ENCODE data around the gene BRD1. TPM values are rescaled to one million over a fixed set of nuclear protein-coding genes. Genes with fewer than 3 reads are reported as not detected.

Gene BRD1
- polyA plus RNA-seq, 1 donor from 2014 or later, result 79.3 TPM

DNA sequence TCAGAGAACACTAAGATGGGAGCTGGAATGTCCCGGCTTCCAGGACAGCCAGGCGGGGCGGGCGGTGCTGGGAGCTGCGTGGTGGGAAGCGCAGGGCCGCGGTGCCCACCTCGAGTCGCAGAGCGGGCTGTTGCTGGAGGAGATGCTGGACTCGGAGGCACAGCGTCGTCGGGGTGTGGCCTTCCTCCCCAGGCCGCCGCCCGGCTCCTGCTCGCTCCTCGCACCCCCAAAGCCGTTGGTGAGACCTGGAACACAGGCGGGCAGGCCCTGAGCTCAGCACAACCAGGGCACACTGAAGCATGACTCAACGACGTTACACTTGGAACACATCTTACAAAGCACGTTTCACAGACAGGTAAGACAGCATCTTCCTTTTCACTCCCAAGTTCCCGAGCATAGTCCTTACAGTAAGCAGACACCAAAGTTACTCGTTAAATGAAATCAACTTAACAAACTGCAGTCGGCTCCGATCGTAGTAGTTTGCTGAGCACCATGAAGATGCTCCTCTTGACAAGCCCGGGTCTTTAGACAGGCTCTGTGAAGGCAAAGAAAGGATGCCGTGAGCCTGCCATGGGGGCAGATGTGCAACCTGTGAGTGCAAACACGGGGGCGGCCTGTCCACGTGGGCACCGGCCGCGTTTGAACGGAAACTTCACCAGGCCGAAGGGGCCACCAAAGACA is 50.0 kb downstream of the BRD1 start:
- Histone ChIP-seq H3K27me3 (ENCODE audit: insufficient read depth, low read depth, low read length) (no peaks in the 10 kb centered on the region), H3F3A (ENCODE audit: insufficient read depth, low read length, poor library complexity, severe bottlenecking) (no peaks in the 10 kb centered on the region), H3K9me2 (ENCODE audit: insufficient read depth, low read length) (no peaks in the 10 kb centered on the region), H3K9me3 (ENCODE audit: low read length) (no peaks in the 10 kb centered on the region), H3K79me2 (replicated peaks; ENCODE audit: insufficient read depth, low read length) (peaks cover 15% of the 10 kb centered on the region), H3K9ac (ENCODE audit: low read length) (no peak overlapping the region), H3K27ac (ENCODE audit: low read length) (no peak overlapping the region), H3K4me3 (ENCODE audit: low read length) (no peak overlapping the region), H4K20me1 (ENCODE audit: insufficient read depth) (peaks cover 12% of the 10 kb centered on the region), H3K36me3 (ENCODE audit: insufficient read depth, low read length) (no peaks in the 10 kb centered on the region), H3K4me2 (ENCODE audit: low read length) (no peak overlapping the region), H2AFZ (ENCODE audit: low read depth, low read length) (no peak overlapping the region)
- TF ChIP-seq, protein P1, sequence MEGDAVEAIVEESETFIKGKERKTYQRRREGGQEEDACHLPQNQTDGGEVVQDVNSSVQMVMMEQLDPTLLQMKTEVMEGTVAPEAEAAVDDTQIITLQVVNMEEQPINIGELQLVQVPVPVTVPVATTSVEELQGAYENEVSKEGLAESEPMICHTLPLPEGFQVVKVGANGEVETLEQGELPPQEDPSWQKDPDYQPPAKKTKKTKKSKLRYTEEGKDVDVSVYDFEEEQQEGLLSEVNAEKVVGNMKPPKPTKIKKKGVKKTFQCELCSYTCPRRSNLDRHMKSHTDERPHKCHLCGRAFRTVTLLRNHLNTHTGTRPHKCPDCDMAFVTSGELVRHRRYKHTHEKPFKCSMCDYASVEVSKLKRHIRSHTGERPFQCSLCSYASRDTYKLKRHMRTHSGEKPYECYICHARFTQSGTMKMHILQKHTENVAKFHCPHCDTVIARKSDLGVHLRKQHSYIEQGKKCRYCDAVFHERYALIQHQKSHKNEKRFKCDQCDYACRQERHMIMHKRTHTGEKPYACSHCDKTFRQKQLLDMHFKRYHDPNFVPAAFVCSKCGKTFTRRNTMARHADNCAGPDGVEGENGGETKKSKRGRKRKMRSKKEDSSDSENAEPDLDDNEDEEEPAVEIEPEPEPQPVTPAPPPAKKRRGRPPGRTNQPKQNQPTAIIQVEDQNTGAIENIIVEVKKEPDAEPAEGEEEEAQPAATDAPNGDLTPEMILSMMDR (IDR thresholded peaks at IDR 0.05; ENCODE audit: poor library complexity, severe bottlenecking), result no peak
- TF ChIP-seq POLR2AphosphoS5 (IDR thresholded peaks at IDR 0.05) (no peak), SMC3 (conservative IDR thresholded peaks at IDR 0.05; ENCODE audit: poor library complexity) (no peak), RAD21 (conservative IDR thresholded peaks at IDR 0.05) (no peak), MXI1 (conservative IDR thresholded peaks at IDR 0.05; ENCODE audit: poor library complexity, severe bottlenecking) (no peak), TAF1 (IDR thresholded peaks at IDR 0.05; ENCODE audit: low read depth) (no peak), EZH2 (IDR thresholded peaks at IDR 0.05; ENCODE audit: borderline replicate concordance, insufficient read depth, low read length, poor library complexity, severe bottlenecking) (no peak), EP300 (conservative IDR thresholded peaks at IDR 0.05; ENCODE audit: poor library complexity, severe bottlenecking) (no peak)
- TF ChIP-seq, protein P2, sequence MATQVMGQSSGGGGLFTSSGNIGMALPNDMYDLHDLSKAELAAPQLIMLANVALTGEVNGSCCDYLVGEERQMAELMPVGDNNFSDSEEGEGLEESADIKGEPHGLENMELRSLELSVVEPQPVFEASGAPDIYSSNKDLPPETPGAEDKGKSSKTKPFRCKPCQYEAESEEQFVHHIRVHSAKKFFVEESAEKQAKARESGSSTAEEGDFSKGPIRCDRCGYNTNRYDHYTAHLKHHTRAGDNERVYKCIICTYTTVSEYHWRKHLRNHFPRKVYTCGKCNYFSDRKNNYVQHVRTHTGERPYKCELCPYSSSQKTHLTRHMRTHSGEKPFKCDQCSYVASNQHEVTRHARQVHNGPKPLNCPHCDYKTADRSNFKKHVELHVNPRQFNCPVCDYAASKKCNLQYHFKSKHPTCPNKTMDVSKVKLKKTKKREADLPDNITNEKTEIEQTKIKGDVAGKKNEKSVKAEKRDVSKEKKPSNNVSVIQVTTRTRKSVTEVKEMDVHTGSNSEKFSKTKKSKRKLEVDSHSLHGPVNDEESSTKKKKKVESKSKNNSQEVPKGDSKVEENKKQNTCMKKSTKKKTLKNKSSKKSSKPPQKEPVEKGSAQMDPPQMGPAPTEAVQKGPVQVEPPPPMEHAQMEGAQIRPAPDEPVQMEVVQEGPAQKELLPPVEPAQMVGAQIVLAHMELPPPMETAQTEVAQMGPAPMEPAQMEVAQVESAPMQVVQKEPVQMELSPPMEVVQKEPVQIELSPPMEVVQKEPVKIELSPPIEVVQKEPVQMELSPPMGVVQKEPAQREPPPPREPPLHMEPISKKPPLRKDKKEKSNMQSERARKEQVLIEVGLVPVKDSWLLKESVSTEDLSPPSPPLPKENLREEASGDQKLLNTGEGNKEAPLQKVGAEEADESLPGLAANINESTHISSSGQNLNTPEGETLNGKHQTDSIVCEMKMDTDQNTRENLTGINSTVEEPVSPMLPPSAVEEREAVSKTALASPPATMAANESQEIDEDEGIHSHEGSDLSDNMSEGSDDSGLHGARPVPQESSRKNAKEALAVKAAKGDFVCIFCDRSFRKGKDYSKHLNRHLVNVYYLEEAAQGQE (IDR thresholded peaks at IDR 0.05; ENCODE audit: borderline replicate concordance), result no peak

DNA sequence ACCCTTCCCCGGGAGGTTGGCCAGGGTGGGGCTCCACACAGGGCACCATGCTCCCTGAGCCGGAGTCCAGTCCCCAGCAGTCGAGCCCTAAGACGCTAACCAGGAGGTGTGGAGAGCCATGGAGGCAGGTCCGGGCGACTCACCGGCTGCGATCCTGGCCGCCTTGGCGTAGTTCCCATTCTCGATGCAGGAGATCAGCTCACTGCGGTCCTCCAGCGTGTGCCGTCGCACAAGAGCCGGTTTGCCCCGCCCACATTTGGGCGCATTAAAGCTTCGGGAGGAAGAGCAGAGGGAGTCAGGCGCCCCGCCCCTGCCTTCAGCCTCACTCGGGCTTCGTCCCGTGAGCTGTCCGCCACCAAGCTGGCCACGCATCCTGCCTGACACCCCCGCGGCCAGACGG is 50.8 kb downstream of the BRD1 start:
- no peaks in the 10 kb centered on the region for H3K36me3 ChIP-seq (ENCODE audit: insufficient read depth, low read length)
- H3K27ac ChIP-seq (ENCODE audit: low read length), result no peak overlapping the region
- no peaks in the 10 kb centered on the region for H3K9me2 ChIP-seq (ENCODE audit: insufficient read depth, low read length)
- H4K20me1 ChIP-seq (ENCODE audit: insufficient read depth), result peaks cover 12% of the 10 kb centered on the region
- peaks cover 14% of the 10 kb centered on the region for H3K79me2 ChIP-seq (replicated peaks; ENCODE audit: insufficient read depth, low read length)
- no peaks in the 10 kb centered on the region for H3K27me3 ChIP-seq (ENCODE audit: insufficient read depth, low read depth, low read length)
- H3F3A ChIP-seq (ENCODE audit: insufficient read depth, low read length, poor library complexity, severe bottlenecking), result no peaks in the 10 kb centered on the region
- no peak overlapping the region for H3K4me2 ChIP-seq (ENCODE audit: low read length)
- H3K9ac ChIP-seq (ENCODE audit: low read length), result no peak overlapping the region
- no peaks in the 10 kb centered on the region for H3K9me3 ChIP-seq (ENCODE audit: low read length)
- H2AFZ ChIP-seq (ENCODE audit: low read depth, low read length), result no peak overlapping the region
- TF ChIP-seq, protein P1 (IDR thresholded peaks at IDR 0.05; ENCODE audit: poor library complexity, severe bottlenecking), result no peak
- TF ChIP-seq EZH2 (IDR thresholded peaks at IDR 0.05; ENCODE audit: borderline replicate concordance, insufficient read depth, low read length, poor library complexity, severe bottlenecking), result no peak
- no peak for TF ChIP-seq RAD21 (conservative IDR thresholded peaks at IDR 0.05)
- no peak overlapping the region for H3K4me3 ChIP-seq (ENCODE audit: low read length)

Data from neural cell (in vitro differentiated cells).